NCI-H1436 treated with DMSO at 0.1 percent for 48 hours (cell line): ENCODE data around the gene SLC24A2.

Experiments
- DNase-seq: peaks from one replicate; lab custom pipeline; 2025; lab: John Stamatoyannopoulos, UW

SLC24A2 gene

DNA sequence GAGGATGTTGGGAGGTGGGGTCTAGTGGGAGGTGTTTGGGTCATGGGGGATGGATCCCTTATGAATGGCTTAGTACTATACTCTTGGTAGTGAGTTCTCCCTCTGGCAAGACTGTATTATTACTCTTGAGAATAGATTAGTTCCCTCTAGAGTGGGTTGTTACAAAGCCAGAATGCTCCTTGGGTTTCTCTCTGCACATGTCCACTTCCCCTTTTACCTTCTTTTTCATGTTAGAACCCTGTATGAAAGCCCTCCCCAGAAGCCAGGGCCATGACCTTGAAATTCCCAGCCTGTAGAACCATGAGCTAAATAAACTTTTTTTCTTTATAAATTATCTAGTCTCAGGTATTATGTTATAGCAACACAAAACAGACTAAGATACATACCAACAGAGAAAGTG, 31.1 kb downstream of the SLC24A2 start:
- DNase-seq: no peak

DNA sequence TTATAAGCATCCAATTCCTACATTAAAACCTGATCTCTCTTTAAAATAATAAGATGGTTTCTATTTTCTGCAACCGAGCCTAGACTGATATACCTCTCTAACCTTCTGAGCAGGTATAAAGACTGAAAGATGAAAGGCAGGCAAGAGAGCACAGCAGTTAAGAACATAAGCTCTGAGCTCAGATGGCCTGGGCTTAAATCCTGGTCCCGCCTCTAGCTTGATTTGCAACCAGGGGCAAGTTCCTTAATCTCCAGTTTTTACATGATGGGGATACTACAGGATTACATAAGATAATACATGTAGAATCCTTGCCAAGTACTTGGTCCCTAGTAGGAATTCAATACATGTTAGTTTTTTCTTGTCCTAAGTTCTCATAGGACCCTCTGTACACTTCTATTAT, 33.9 kb downstream of the SLC24A2 start:
- no peak for DNase-seq

DNA sequence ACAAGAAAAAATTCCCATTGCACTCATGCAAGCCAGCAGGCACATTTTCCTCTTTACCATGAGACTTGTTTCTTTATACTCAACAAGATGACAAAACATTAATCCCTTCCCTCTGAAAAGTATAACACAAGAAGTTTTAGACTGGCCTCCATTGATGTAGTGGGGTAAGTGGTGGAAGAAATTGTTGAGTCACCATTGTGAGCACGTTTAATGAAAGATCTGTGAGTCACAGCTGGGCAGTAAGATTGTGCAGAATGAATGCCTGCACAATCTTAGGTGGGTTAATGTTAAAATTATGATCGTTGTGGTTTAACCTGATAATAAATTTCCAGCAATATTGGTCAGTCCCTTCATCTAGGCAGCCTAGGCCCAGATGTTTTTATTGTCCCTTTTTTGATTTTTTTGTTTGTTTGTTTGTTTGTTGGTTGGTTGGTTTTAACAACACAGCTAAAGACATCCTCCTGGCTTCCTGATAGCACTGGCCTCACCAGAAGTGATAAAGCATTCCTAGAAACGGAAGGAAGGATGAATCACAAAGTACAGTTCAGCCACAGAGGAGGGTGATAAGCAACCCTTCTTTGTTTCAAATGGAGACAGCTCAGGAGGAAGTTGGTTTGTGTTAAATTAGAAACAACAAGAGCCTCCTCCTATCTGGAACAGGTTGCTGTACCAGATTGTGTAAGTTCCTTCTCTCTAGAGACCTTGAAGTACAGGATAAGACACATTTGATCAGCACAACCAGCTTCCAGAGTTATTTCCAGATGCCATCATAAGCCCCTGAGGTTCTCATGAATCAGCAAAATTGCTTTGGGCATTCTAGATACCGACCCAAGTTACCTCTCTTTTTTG, 40.3 kb downstream of the SLC24A2 start:
- no peak for DNase-seq

DNA sequence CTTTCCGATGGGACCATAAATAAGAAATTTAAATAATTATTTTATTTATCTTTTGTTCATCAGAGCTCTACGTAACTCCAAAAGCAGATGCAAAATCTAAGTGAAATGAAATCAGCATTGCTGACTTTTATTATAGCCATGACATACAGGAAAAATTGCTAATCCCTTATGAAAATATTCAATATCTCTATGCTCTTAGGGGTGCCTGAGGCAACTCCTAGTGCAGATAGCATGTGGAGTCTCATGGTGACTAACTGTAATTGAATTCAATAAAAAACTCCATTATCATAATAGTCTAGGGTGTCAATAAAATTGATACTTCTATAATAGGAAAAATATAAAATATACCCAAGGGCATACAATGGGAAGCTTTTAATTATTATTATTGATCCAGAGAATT, 42.6 kb downstream of the SLC24A2 start:
- no peak for DNase-seq

DNA sequence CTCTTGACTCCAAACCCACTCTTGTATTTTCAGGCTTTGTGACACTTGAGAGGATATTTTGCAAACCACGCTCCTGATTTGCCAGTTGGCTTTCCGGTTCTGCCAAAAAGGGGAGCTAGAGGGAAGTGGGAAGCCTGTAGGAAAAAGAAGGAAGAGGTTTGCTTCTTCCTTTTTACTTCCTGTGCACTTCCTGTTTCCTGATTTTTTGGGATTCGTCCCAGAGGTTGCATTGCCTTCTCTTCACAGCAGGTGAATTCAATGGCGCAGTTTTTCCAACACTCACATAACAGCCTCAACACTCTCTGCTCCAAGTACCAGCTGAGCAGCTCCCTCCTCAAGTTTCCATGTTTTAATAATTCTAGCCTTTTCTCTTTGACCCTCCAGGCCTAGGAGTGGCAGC, 47.7 kb downstream of the SLC24A2 start:
- no peak for DNase-seq
